GM12878 (cell line): ENCODE data around the gene THSD4. TPM values are rescaled to one million over a fixed set of nuclear protein-coding genes. Genes with fewer than 3 reads are reported as not detected.

Experiments used
- ATAC-seq: fragments of 200-7000 bp; cut with Tn5 transposase; 3 replicates; pipeline ENCODE4 v1.9.1; 2020; ENCODE audit warnings: mild to moderate bottlenecking, moderate library complexity
- BruUV-seq: library from RNA; stranded (reverse); fragments of 400-500 nt; replicated peaks from 2 replicates; lab custom pipeline; 2021; lab: Mats Ljungman, UMichigan
- CTCF ChIA-PET: fragments of 300-600 bp; sonication (Branson Sonifier 250); formaldehyde crosslinking; extraction: SDS; loops from one replicate; lab custom pipeline; 2021; ENCODE audit warnings: inconsistent platforms; lab: Yijun Ruan, JAX
- POLR2A ChIA-PET: fragments of 350-600 bp; formaldehyde crosslinking; extraction: SDS; loops from one replicate; lab custom pipeline; 2021; ENCODE audit warnings: inconsistent platforms; lab: Charles Lee
- RAD21 ChIA-PET: fragments of 300-600 bp; sonication (Branson Sonifier 250); formaldehyde crosslinking; loops from one replicate; lab custom pipeline; 2023; ENCODE audit warnings: antibody characterized with exemption; ENCODE audit not compliant: unreplicated experiment; lab: Charles Lee
- SMC1A ChIA-PET: fragments of 300-600 bp; sonication (Branson Sonifier 250); formaldehyde crosslinking; loops from one replicate; lab custom pipeline; 2023; ENCODE audit not compliant: unreplicated experiment, uncharacterized antibody; lab: Charles Lee
- DNase-seq: peaks from one replicate; pipeline ENCODE4 v3.0.0-alpha.2; 2011; ENCODE audit warnings: low read depth, low spot score
- FAIRE-seq: peaks from 3 replicates; lab custom pipeline; 2011; peaks lifted over from hg19 to GRCh38; lab: Jason Lieb, UNC
- H2AFZ ChIP-seq: 2 replicates; pipeline ENCODE4 v1.6.0; 2011; ENCODE audit warnings: low read depth, low read length, control low read depth; ENCODE audit not compliant: control insufficient read depth
- H3K27ac ChIP-seq: 2 replicates; pipeline ENCODE4 v1.5.1; 2011; ENCODE audit warnings: control low read depth; ENCODE audit not compliant: control insufficient read depth, insufficient read depth
- H3K27me3 ChIP-seq, 2 experiments: replicated peaks in 1 of 2; 2 replicates each; pipeline versions ENCODE4 v1.6.0 to v1.6.1; 2011; ENCODE audit warnings: low read length in 1 of 2; ENCODE audit not compliant: control insufficient read depth in 2 of 2, insufficient read depth in 2 of 2
- H3K36me3 ChIP-seq, 2 experiments: 2 replicates each; pipeline ENCODE4 v1.5.1; 2011; ENCODE audit warnings: low read length in 1 of 2; ENCODE audit not compliant: control insufficient read depth in 2 of 2, insufficient read depth in 2 of 2
- H3K4me1 ChIP-seq: 2 replicates; pipeline ENCODE4 v1.6.1; 2011; ENCODE audit warnings: mild to moderate bottlenecking, low read length, moderate library complexity, mixed read lengths; ENCODE audit not compliant: control insufficient read depth, insufficient read depth
- H3K4me2 ChIP-seq: 2 replicates; pipeline ENCODE4 v1.6.0; 2011; ENCODE audit warnings: control low read depth; ENCODE audit not compliant: control insufficient read depth, insufficient read depth
- H3K4me3 ChIP-seq: fragments of 200-600 bp; sonication (generic); 2 replicates; pipeline ENCODE4 v1.5.1; 2016
- H3K79me2 ChIP-seq: 2 replicates; pipeline ENCODE4 v1.6.0; 2011; ENCODE audit warnings: low read length; ENCODE audit not compliant: control insufficient read depth, insufficient read depth
- H3K9ac ChIP-seq: 2 replicates; pipeline ENCODE4 v1.8.0; 2011; ENCODE audit warnings: low read length, control low read depth, mixed read lengths; ENCODE audit not compliant: control insufficient read depth, insufficient read depth
- H3K9me3 ChIP-seq: replicated peaks from 3 replicates; pipeline ENCODE4 v1.5.1; 2011; ENCODE audit warnings: mild to moderate bottlenecking, low read length; ENCODE audit not compliant: control insufficient read depth, insufficient read depth
- H4K20me1 ChIP-seq: 2 replicates; pipeline ENCODE4 v1.6.0; 2011; ENCODE audit not compliant: control insufficient read depth, insufficient read depth
- ASH2L ChIP-seq: fragments of 300-600, 200-600 bp; sonication (generic); IDR thresholded peaks from 2 replicates; pipeline ENCODE4 v1.6.1; 2017; ENCODE audit warnings: low read depth, mild to moderate bottlenecking, borderline replicate concordance
- BCL3 ChIP-seq: IDR thresholded peaks from 2 replicates; pipeline ENCODE4 v1.6.1; 2011; ENCODE audit warnings: borderline replicate concordance, low read depth, mild to moderate bottlenecking, moderate library complexity, low read length; ENCODE audit not compliant: insufficient read depth, poor library complexity, severe bottlenecking
- BHLHE40 ChIP-seq, 2 experiments: fragments of 450-650 bp in 1 of 2; IDR thresholded peaks; 2 replicates each; pipeline ENCODE4 v1.6.1; 2011 to 2017; ENCODE audit warnings: low read depth in 2 of 2, borderline replicate concordance in 1 of 2, improper control_type of control experiment in 1 of 2, low read length in 1 of 2, mild to moderate bottlenecking in 1 of 2
- BRCA1 ChIP-seq: IDR thresholded peaks from 2 replicates; pipeline ENCODE4 v1.6.1; 2011; ENCODE audit warnings: low read depth, low read length, improper control_type of control experiment
- CBFB ChIP-seq: IDR thresholded peaks from 2 replicates; pipeline ENCODE4 v1.6.1; 2016; ENCODE audit warnings: antibody characterized with exemption, low read depth
- CBX3 ChIP-seq: fragments of 200-600 bp; sonication (generic); IDR thresholded peaks from 2 replicates; pipeline ENCODE4 v1.6.1; 2016; ENCODE audit warnings: low read depth, borderline replicate concordance
- DPF2 ChIP-seq: fragments of 450-650 bp; IDR thresholded peaks from 2 replicates; pipeline ENCODE4 v1.6.1; 2017; ENCODE audit warnings: mild to moderate bottlenecking
- ELK1 ChIP-seq: IDR thresholded peaks from 2 replicates; pipeline ENCODE4 v1.6.1; 2012; ENCODE audit warnings: low read depth, low read length, improper control_type of control experiment
- GABPA ChIP-seq: IDR thresholded peaks from 2 replicates; pipeline ENCODE4 v1.6.1; 2014; ENCODE audit warnings: antibody characterized with exemption, low read depth, mild to moderate bottlenecking, inconsistent platforms
- IRF4 ChIP-seq: IDR thresholded peaks from 2 replicates; pipeline ENCODE4 v1.6.1; 2011; ENCODE audit warnings: low read depth, low read length
- JUND ChIP-seq: IDR thresholded peaks from 2 replicates; pipeline ENCODE4 v1.6.1; 2012; ENCODE audit warnings: low read depth, mild to moderate bottlenecking, low read length, improper control_type of control experiment, moderate library complexity
- KAT2A ChIP-seq: conservative IDR thresholded peaks from 2 replicates; pipeline ENCODE4 v1.6.1; 2011; ENCODE audit warnings: low read depth, low read length; ENCODE audit not compliant: control insufficient read depth
- KDM1A ChIP-seq: fragments of 200-600 bp; sonication (generic); IDR thresholded peaks from 2 replicates; pipeline ENCODE4 v1.6.1; 2016; ENCODE audit warnings: borderline replicate concordance
- MEF2B ChIP-seq: fragments of 450-650 bp; IDR thresholded peaks from 2 replicates; pipeline ENCODE4 v1.6.1; 2018; ENCODE audit warnings: mild to moderate bottlenecking, moderate library complexity; ENCODE audit not compliant: partially characterized antibody, poor library complexity, severe bottlenecking
- RAD21 ChIP-seq: IDR thresholded peaks from 2 replicates; pipeline ENCODE4 v1.6.1; 2011; ENCODE audit warnings: mild to moderate bottlenecking, low read depth, low read length, moderate library complexity; ENCODE audit not compliant: insufficient read depth
- RAD51 ChIP-seq: fragments of 450-650 bp; IDR thresholded peaks from 2 replicates; pipeline ENCODE4 v1.6.1; 2016; ENCODE audit warnings: moderate library complexity, mild to moderate bottlenecking, inconsistent platforms
- RUNX3 ChIP-seq: IDR thresholded peaks from 2 replicates; pipeline ENCODE4 v1.6.1; 2012; ENCODE audit warnings: low read length, inconsistent platforms
- SMAD5 ChIP-seq: IDR thresholded peaks from 2 replicates; pipeline ENCODE4 v1.6.1; 2016; ENCODE audit warnings: antibody characterized with exemption, low read depth
- SPI1 ChIP-seq: IDR thresholded peaks from 2 replicates; pipeline ENCODE4 v1.6.1; 2011; ENCODE audit warnings: low read depth, mild to moderate bottlenecking, low read length, moderate library complexity, borderline replicate concordance; ENCODE audit not compliant: insufficient read depth
- SUPT20H ChIP-seq: IDR thresholded peaks from 2 replicates; pipeline ENCODE4 v1.6.1; 2011; ENCODE audit warnings: low read depth, mild to moderate bottlenecking, low read length, moderate library complexity, borderline replicate concordance; ENCODE audit not compliant: control insufficient read depth
- TARDBP ChIP-seq: IDR thresholded peaks from 2 replicates; pipeline ENCODE4 v1.6.1; 2016; ENCODE audit warnings: borderline replicate concordance
- TCF3 ChIP-seq: IDR thresholded peaks from 2 replicates; pipeline ENCODE4 v1.6.1; 2012; ENCODE audit warnings: low read depth, mild to moderate bottlenecking, low read length, borderline replicate concordance; ENCODE audit not compliant: insufficient read depth
- TCF7 ChIP-seq: IDR thresholded peaks from 2 replicates; pipeline ENCODE4 v1.6.1; 2014; ENCODE audit warnings: antibody characterized with exemption, borderline replicate concordance
- ZNF274 ChIP-seq: IDR thresholded peaks from one replicate; pipeline ENCODE4 v1.8.0; 2011; ENCODE audit not compliant: insufficient read length, insufficient read depth
- WGBS: methylation state at CpG from one replicate; pipeline ENCODE4 v1.1.6; 2016; ENCODE audit warnings: low lambda C conversion rate; ENCODE audit not compliant: insufficient replicate concordance, insufficient coverage; ENCODE audit errors: missing lambda C conversion rate; 5-methylcytosine and 5-hydroxymethylcytosine counted together
- in situ Hi-C: fragments of 300-500 bp; cut with MboI; formaldehyde crosslinking; loops from 9 replicates; pipeline ENCODE4 v1.14.3; 2018; ENCODE audit warnings: mixed read lengths
- intact Hi-C: fragments of 100-400 bp; cut with micrococcal nuclease; formaldehyde crosslinking; loops from one replicate; pipeline ENCODE4 v1.14.2; 2022; ENCODE audit not compliant: unreplicated experiment
- polyA plus RNA-seq, 11 experiments: library from polyadenylated mRNA; depleted of rRNA in 4 of 11; unstranded in 6 of 11; stranded (reverse) in 5 of 11; fragments of >200 nt; fragmentation: Nextera tagmentation in 4 of 11; fragmentation: Illumina TruSeq in 1 of 11; extraction: Ambion mirVana in 4 of 11; extraction: Trizol in 1 of 11; gene quantifications; 1 replicate in 1 of 11; 2 replicates in 10 of 11; pipeline versions ENCODE4 v1.2.1 to v1.2.3, GENCODE V29; 2011 to 2016; ENCODE audit warnings: inconsistent platforms in 2 of 11, missing spikeins in 2 of 11, low read depth in 1 of 11
- total RNA-seq, 4 experiments: library from RNA; depleted of rRNA in 3 of 4; stranded (reverse); fragments of >200 nt in 3 of 4; fragmentation: Illumina TruSeq in 1 of 4; extraction: Trizol in 1 of 4; gene quantifications; 2 replicates each; pipeline versions ENCODE4 v1.2.1 to v1.2.3, GENCODE V29; 2013 to 2021

The THSD4 gene
- total and polyA plus RNA-seq, 10 of the 15 experiments (the other 5 are each of a cell fraction or from before 2014, with no cell fraction given): 0.04 to 0.13 (median 0.05) TPM; not detected in 7

- TF ChIP-seq ELK1 (no peak), SMAD5 (no peak), TCF7 (no peak), TCF3 (no peak), SUPT20H (no peak)
Measured at GRCh38 chr15:71761649-71762048, 646.4 kb downstream of the THSD4 start (continued).

- SMC1A ChIA-PET: no interaction called here
- POLR2A ChIA-PET: no interaction called here
- no peak overlapping the region for H3K9ac ChIP-seq
- 70% methylated on average over 5 of the region's 5 CpGs for WGBS
- no peaks in the 10 kb centered on the region for H3K79me2 ChIP-seq
- H2AFZ ChIP-seq: no peak overlapping the region
- no peaks in the 10 kb centered on the region for H3K36me3 ChIP-seq
- H3K9me3 ChIP-seq: no peaks in the 10 kb centered on the region
- BruUV-seq: no TSS peak
- ATAC-seq (no peak), FAIRE-seq (no peak), DNase-seq (no peak)
- CTCF ChIA-PET: no interaction called here
- no peaks in the 10 kb centered on the region for H3K27me3 ChIP-seq
- H3K4me1 ChIP-seq: no peaks in the 10 kb centered on the region
- no peak overlapping the region for H3K4me3 ChIP-seq
- no peak overlapping the region for H3K27ac ChIP-seq
- RAD21 ChIA-PET: no interaction called here
- no peak overlapping the region for H3K4me2 ChIP-seq
- in situ Hi-C loops: no loop called here
- no peaks in the 10 kb centered on the region for H4K20me1 ChIP-seq
- intact Hi-C loops: no loop called here
- TF ChIP-seq RAD21 (no peak), ASH2L (no peak), SPI1 (no peak), RUNX3 (no peak), DPF2 (no peak), KAT2A (no peak), RAD51 (no peak), BCL3 (no peak), KDM1A (no peak), JUND (no peak), IRF4 (no peak), BRCA1 (no peak), TARDBP (no peak), BHLHE40 (IDR thresholded peaks at IDR 0.05; ENCODE audit: borderline replicate concordance in 1 of 2, low read depth in 2 of 2, low read length in 1 of 2) (no peak), CBFB (no peak), MEF2B (no peak), GABPA (no peak), CBX3 (no peak), ZNF274 (no peak)
Measured at GRCh38 chr15:71768184-71768583, 652.9 kb downstream of the THSD4 start.
